Activated effector memory CD4-positive, alpha-beta T cell treated with Interleukin-2 at 50 U/mL for 16 hours (primary cell): ENCODE results near the gene DMPK.

Experiments used
- DNase-seq: peaks from one replicate; pipeline ENCODE4 v3.0.0-alpha.2; 2020

The DMPK gene, protein sequence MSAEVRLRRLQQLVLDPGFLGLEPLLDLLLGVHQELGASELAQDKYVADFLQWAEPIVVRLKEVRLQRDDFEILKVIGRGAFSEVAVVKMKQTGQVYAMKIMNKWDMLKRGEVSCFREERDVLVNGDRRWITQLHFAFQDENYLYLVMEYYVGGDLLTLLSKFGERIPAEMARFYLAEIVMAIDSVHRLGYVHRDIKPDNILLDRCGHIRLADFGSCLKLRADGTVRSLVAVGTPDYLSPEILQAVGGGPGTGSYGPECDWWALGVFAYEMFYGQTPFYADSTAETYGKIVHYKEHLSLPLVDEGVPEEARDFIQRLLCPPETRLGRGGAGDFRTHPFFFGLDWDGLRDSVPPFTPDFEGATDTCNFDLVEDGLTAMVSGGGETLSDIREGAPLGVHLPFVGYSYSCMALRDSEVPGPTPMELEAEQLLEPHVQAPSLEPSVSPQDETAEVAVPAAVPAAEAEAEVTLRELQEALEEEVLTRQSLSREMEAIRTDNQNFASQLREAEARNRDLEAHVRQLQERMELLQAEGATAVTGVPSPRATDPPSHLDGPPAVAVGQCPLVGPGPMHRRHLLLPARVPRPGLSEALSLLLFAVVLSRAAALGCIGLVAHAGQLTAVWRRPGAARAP

DNA sequence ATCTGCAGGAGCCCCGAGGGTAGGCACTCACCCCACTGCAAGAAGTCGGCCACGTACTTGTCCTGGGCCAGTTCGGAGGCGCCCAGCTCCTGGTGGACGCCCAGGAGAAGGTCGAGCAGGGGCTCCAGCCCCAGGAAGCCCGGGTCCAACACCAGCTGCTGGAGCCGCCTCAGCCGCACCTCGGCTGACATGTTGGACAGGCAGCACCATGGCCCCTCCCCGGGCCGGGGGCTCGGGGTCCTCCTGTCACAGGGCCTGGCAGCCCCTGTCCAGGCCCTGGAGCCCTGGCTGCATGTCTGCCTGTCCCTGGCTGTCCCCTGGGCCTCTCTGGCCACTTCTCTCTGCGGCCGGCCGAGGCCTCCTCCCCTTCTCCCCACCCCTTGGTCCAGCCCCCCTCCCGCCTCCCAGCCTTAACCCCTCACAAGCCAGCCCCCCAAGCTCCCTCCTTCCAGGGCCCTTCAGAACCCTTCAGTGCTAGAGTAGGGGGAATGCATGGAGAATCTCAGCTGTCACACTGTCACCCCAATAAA is at the start of gene DMPK:
DMPK (minus strand) TSS at position 329 of the 530 bp plus-strand sequence; CDS start at position 191, 138 bp downstream.
- no peak for DNase-seq

DNA sequence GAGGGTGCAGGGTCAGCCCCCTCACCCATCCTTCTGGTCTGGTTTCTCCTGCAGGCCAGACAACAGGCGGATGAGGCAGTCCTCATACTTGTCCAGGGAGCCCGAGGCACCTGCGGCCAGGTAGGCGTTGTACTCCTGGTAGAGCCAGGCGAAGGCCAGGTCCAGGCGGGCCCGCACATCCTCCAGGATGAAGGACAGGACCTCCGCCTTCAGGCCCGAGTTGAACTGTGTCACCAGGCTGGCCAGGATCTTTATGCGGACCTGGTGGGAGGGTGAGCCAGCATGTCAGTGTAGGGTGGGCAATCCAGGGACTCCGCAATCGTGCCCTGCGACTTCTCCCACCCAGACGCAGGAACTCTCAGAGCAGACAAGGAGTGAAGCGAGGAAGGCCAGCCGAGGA is 46.7 kb upstream of the DMPK start:
- DNase-seq, result no peak

DNA sequence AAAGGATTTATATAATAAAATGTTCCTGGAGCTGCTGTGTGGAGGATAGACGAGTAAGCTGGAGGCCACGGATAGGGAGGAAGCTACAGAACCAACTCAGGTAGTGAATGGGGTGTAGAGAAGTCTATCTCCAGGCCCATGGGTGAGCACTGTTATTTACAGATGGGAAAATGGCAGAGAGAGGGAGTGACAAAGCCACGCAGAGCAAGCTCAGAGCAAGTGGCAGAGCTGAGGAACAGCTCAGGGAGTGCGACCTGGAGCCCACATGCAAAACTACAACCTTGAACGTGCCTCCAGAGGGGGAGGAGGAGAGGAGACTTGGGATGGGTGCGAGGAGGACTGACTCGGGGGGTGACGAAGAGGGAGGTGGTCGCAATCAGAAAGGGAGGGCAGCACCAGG is 46.2 kb upstream of the DMPK start:
- no peak for DNase-seq

DNA sequence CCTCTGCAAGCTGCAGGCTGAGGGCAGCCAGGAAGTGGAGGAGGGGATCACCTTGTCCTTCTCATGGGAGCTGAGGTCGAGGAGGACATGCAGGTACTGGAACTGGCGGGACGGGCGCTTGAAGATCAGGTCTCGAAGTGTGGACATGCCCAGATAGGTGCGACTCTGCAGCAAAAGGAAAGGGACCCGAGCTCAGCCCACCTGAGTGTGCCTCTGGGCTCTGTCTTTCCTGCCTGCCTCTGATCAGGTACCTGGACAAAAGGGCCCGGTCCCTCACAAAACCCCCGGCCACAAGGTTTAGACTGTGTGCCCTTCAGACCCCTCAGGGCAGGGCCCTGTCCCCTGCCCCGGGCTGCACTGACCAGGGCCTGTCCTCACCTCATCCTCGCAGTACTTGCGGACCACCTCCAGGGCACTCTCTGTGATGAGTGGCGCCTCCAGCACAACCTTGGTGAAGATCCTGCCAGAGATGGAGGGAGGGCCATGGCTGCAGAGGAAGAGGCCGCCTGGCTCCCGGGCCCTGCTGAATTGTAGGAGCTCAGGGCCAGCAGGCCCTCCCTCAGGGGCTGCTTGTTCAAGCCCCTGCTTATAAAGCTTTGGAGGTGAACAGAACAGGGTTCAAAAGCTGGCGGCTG is 45.3 kb upstream of the DMPK start:
- DNase-seq, result no peak

DNA sequence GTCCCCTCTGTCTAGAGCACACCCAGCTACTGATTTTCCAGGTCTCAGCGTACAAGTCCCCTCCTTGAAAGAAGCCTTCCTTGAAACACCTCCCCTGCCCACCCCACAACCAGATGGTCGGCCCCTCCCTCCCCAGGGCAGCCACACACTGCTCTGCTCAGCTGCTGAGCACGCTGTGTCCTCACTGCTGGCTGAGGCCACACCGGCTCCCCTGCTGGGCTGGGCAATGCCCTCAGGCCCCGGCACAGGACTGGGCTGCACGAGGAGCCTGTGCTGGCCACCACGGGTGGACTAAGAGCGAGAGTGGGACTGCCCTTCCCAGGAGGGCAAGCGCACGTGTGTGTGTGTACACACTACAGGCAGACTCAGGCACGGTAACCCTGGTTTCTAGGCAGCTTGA is 44.6 kb upstream of the DMPK start:
- no peak for DNase-seq

DNA sequence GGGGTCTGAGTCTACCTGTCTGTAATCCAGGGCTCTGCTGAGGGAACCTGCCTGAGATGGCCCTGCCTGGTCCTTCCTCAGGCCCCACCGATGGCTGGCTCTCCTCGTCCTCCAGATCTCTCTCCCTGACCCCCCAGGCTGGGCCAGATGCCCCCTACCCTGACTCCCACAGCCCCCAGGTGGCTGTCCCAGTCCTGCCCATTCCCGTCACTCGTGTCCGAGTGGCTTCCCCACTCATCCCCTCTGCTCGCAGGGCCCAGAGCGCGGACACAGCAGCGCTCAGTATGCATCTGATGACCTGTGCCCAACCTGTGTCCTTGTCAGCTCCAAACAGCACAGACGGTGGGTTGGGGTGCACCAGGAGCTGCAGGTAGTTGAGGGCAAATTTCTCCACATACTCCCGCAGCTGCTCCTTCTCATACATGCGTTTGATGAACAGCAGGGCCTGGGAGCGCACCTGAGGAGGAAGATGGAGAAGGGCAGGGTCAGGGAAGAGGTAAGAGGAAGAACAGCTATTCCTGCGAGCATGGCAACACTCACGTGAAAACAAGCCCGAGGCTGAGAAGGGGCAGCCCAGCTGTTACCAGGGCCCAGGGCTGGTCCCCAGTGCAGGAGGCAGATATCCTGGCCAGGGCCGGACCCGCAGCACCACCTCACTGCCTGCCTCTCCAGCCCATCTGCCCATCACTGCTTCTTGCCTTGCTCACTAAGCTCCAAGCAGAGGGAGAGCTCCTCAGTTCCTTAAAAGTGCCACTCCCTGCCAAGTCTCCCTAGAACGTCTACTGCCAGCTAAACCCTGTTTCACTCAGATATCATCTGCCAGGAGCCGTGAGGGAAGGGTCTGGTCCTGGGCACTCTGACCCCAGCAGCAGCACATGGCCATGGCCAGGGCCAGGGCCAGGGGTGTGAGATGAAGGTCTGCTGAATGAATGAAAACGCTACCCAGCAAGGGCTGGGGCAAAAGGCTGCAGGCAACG is 43.9 kb upstream of the DMPK start:
- DNase-seq, result no peak

DNA sequence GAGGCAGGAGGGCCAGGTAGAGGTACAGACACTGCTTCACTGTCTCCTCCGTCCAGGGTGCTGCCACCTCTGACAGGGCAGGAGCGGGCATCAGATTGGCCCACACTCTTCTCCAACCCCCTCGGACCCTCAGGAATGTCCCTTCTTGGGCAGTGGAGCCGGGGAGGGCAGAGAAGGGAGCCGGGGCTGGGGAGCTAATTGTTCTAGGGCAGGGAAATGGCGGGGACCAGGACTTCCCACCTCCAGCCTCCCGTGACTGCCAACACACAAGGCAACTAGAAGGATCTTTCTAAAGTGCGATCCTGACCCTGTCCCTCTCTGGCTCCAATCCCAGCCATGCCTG is 42.9 kb upstream of the DMPK start:
- no peak for DNase-seq

DNA sequence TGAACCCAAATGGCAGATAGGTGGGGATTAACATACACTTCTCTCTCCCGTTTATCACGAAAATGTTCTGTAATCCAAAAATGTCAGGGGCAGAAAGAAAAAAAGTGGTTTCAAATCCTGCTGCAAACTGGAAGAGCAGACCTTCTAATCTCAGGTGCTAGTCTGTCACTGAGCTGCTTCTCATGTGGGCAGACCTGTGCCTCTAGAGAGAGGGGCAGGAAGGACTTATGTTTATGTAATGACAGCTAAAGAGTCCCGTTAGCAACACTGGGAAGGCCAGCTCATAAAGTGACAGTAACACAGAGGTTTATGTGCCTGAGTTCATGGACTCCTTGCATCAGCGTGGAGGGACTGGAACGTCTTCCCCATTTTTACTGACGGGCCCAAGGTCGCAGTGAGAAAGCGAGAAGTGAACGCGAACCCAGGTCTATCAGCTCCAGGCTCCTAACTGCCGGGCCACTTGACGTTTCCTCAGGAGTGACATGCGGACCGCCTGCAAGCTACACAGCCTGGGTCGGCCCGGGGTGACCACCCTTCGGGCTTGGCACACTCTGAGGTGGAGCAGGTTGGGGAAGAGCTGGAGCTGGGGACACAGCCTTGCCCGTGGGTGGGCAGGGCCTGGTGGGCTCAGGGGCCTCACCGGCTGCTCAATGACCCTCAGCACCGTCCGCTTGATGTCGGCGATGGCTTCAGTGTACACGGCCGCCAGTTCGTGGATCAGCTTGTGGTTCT is 42.4 kb upstream of the DMPK start:
- no peak for DNase-seq

DNA sequence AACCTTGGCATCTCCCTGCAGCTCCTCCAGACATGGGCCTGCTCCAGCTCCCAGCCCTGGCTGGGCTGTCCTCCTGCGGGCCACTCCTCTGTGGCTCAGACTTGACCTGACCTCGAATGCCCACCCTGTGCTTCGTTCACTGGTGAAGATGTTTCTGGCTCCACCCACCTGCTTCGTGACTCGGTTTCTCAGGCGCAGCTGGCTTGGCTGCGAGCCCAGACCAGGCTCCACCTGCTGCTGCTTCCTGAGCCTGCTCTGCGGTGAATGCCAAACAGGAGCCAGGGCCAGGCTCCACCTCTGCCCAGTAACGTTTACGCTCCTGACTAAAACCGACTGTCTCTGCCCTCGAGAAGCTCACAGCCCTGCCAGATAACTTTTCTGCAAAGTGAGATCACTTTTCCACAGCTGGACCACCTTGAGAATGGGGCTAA is 41.8 kb upstream of the DMPK start:
- DNase-seq, result no peak

DNA sequence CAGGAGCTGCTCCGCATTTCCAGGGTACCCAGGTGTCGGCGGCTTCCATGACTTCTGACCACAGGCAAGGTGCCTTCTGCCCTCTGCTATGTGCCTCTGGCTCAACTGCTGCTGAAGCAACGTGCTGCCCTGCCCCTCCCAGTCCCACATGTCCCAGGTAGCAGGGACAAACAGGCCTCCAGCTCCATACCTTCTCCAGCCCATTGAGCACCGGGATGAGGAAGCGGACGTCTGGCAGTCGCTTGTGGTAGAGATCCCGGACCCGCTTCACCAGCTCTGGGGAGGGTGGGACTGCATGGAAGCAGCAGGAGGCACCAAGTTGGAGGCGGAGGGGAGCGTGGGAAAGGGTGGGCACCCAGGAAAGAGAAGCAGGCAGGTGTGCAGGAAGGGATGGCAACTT is 40.9 kb upstream of the DMPK start:
- no peak for DNase-seq

DNA sequence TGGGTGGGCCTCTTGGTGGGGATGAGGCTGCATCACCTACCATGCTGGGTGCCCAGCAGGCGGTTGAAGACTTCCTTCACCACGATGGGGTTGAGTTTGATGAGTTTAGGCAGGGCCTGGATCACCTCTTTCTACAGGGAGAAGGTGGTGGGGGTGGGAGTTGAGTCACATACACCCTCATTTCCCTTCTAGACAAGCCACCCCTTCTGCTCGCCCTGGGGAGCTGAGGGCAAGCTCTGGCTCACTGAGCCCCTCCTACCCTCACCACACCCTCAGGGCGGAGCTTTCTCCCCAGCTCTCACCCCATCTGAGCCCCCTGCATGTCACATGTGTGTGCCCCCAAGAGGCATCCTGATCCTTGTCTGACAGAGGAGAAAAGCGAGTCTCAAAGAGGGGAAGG is 40.4 kb upstream of the DMPK start:
- no peak for DNase-seq

DNA sequence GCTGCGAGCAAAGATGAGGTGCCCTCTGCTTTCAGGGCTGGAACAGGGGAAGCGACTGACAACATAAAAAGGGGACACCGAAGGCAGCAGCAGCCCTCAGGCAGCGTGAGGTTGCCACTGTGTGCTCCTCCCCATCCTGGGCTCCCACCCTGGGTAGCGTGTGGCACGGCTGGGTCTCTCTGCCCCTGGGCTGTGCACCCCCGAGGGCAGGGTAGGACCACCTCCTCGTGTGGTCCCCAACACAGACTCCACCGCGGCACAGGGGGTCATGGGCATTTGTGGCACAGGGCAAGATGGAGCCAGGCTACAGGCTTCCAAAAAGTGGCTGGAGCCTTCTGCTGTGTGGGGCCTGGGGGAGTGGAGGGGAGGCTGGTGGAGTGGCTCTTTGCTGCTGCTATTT is 39.3 kb upstream of the DMPK start:
- DNase-seq, result no peak

DNA sequence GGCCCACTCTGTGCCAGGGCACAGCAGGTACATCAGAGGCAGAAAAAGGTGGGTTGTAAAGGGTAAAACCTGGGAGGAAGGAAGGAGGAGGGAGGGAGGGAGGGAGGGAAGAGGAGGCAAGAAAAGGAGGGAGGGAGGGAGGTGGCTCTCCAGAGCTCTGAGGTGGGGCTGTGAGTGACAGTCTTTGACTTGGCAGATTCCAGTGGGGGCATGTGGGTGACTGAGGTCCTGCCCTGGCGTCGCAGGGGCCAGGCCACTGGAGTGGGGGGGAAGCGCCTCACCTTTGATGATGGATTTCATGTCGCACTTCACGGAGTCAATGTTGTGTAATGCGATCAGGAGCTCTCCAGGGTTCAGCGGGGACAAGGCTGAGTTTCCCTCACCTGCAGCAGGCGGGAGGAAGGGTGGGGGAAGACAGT is 38.8 kb upstream of the DMPK start:
- no peak for DNase-seq

DNA sequence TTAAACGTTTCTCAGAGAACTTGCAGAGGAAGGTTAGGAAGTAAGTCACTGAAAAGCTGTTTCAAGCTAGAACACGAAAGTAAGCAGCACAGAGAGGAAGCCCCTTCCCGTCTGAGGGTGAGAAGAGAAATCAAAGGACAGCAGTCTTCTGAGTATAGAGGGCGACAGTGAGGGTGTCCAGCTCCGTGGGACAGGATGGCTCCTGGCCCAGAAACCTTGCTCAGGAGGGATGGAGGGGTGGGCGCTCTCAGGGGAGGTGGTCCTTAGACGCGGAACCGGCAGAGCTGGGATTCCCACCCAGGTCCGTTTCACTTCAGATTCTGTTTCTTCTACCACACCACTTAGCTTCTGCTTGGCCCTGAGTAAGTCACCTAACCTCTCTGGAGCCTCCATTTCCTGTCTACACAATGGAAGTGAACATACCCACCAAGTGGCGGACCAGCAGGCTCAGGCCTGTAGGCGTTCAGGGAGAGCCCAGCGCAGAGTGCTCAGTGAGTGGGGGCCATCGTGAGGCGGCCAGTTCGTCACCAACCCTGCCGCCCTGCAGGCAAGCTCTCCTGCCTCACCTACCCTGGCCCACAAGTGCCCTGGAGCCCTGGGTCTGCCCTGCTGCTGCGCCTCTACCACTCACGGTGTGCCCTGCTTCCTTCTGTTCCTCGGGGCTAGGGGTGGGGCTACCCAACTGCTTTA is 38.3 kb upstream of the DMPK start:
- DNase-seq, result no peak

DNA sequence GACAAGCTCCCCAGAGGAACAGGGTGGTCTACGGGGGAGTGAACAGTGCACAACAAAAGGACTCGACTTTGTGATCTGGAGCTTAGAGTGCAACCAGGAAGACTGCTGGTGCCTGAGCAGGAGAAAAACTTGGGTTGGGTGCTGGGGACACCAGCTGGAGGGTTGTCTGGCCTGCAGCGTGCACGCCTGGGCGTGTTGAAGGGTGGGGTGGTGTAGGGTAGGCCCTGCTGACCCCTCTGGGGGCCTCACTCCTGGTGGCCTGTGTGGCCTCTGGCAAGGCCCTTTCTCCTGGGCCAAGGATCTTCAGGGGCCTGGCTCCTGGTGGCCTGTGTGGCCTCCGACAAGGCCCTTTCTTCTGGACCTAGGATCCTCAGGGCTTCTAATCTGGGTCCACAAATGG is 37.5 kb upstream of the DMPK start:
- DNase-seq, result no peak

DNA sequence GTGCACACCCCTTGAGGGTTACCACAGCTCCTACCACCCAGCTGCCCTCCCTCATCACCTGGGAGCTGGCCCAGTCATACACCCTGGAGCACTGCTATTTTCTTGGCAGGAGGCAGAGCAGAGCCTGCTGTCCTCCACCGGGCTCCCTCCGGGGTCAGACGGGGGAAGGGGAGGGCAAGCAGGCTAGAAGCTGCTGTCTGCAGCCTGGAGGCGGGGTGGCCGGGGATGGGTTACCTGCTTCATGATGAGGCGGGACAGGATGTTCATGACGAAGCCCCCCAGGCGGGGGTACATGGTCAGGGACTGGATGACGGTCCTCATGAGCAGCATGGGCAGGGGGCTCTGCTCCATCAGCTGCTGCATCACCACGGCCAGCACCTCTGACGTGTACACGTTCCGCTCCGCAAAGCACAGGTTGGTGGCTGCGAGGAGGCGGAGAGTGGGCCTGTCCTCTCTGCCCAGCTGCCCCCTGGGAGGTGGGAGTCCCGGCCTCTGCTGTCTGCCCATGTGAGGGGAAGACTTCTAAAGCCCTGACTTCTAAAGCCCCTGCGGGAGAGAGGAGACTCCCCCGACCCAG is 35.5 kb upstream of the DMPK start:
- DNase-seq, result no peak

DNA sequence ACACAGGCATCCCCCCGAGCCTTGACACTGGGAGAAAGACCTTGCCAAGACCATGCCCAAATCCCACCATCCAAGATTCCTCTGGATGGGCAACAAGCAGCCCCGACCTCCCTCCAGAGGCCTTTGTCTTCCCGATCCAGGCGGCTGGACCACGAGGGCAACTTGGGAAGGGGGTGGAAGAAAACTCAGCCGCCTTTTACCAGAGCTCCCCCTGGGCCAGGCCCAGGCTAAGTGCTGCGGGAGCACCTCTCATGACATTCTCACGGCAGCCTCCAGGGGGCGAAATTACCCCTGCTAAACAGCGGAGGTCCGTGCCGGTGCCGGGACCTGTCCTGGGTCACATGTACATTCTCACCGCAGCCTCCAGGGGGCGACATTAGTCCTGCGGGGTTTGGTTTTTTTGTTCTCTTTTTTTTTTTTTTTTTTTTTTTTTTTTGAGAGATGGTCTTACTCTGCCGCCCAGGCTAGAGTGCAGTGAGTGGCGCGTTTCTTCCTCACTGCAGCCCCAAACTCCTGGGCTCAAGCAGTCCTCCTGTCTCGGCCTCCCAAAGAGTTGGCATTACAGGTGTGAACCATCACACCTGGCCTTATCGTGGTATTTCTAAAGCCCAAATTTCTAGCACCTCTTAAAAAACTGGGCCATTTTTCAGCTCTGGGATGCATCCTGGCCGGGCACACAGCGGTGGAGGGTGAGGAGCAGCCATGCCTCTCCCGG is 34.9 kb upstream of the DMPK start:
- DNase-seq, result peak; percentile 89

DNA sequence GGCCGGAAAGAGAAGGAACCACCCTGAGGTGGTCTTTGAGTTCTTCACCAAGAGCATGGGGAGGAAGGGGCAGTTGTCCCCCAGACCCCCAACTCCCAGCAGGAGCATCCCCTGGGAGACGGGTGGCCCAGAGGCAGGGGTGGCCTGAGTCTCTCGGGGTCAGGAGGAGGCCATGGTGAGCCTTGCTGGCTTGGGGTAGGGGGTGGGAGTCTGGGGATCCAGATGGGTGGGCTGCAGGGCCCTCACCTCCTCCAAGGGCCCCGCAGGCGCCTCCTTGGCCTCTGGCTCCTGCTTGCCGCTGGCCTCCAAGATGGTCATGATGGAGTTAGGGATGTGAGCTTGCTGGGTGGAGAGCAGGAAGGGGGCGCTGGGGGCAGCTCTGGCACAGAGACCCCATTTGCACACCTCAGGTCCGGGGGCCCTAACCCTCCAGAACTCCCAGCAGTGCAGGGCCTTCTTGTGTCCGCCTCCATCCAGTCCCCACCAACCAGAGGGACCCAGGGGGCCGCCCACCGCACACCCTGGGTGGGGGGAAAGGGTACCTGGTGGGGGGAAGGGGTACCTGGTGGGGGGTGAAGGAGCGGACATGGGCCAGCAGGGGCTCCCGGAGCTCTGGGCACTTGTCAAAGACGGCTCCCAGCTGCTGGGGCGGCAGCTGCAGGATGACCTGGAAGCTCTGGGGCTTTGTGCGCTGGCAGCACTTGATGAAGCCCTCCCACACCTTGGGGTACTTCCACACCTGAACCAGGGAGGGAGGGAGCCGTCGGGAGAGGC is 34.1 kb upstream of the DMPK start:
- DNase-seq, result no peak

DNA sequence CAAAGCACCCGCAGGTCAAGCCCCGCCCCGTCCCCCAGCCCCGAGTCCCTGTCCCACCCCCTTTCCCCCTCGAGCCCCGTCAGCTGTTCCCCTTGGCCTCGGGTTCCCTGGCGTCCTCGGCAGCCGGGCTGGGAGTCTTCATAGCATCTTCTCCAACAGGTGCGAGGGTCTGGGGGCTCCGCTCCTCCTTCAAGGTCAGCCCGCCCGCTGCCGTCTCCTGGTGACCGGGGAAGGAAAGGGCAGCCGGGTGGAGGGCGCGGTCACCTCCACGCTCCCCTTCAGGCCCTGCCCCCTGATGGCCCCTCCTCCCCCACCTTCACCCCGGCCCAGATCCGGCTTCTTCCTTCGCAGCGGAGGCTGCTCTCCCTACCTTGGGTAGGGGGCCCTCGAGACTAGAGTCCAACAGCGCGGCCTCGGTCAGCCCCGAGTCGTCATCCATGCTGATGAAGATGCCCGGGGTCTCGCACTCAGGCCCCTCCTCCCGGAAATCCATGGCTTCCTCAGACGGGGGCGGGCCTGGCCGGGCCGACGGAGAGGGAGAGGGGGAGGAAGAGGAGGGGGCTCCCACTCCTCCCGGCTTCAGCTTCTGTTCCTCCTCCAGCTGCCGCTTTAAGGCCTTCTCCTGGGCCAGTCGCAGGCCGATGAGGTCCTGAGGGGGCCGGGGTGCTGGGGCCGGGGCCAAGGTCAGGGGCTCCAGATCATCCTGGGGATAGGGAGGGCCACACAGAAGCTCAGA is 33.4 kb upstream of the DMPK start:
- no peak for DNase-seq
